HCT116 (cell line): ENCODE data around the gene FAR2. TPM values are rescaled to one million over a fixed set of nuclear protein-coding genes. Genes with fewer than 3 reads are reported as not detected.

Experiments used
- ATAC-seq: fragments of 200-7000 bp; cut with Tn5 transposase; 2 replicates; pipeline ENCODE4 v1.9.1; 2020; ENCODE audit warnings: mild to moderate bottlenecking, moderate library complexity
- BruUV-seq: library from RNA; stranded (reverse); fragments of 400-500 nt; replicated peaks from 2 replicates; lab custom pipeline; 2021; lab: Mats Ljungman, UMichigan
- CTCF ChIA-PET: fragments of 300-600 bp; sonication (Branson Sonifier 250); formaldehyde crosslinking; loops from one replicate; lab custom pipeline; 2021; ENCODE audit warnings: antibody characterized with exemption; lab: Charles Lee
- POLR2A ChIA-PET: fragments of 300-600, 350-600 bp; sonication (Branson Sonifier 250); formaldehyde crosslinking; loops from one replicate; lab custom pipeline; 2021; ENCODE audit warnings: antibody characterized with exemption; lab: Charles Lee
- RAD21 ChIA-PET, 2 experiments: fragments of 300-600 bp; sonication (Branson Sonifier 250); formaldehyde crosslinking; loops; one replicate each; lab custom pipeline; 2023; ENCODE audit warnings: low total read pairs in 2 of 2; ENCODE audit not compliant: uncharacterized antibody in 2 of 2, unreplicated experiment in 2 of 2, low non-redundant PET in 1 of 2; lab: Charles Lee
- DNase-seq: peaks from one replicate; pipeline ENCODE4 v3.0.0-alpha.2; 2010; ENCODE audit warnings: low read depth, low spot score
- H2AFZ ChIP-seq: fragments of 200-600 bp; shearing (Covaris generic), sonication (generic); 2 replicates; pipeline ENCODE4 v1.6.1; 2017; ENCODE audit warnings: low read depth, mixed run types, mixed read lengths, antibody characterized with exemption, low read length; ENCODE audit not compliant: poor library complexity, severe bottlenecking
- H3K27ac ChIP-seq: 2 replicates; pipeline ENCODE4 v1.5.1; 2012; ENCODE audit warnings: low read depth, low read length
- H3K27me3 ChIP-seq: fragments of 200-600 bp; sonication (generic); 2 replicates; pipeline ENCODE4 v1.6.1; 2016; ENCODE audit warnings: mixed run types, low read length, mixed read lengths; ENCODE audit not compliant: insufficient read depth
- H3K36me3 ChIP-seq, 2 experiments: fragments of 200-500 bp in 1 of 2; fragments of 200-600 bp in 1 of 2; sonication (Bioruptor generic) in 1 of 2; sonication (generic) in 1 of 2; 2 replicates each; pipeline versions ENCODE4 v1.5.1 to v1.6.1; 2014 to 2016; ENCODE audit warnings: low read length in 2 of 2, inconsistent platforms in 1 of 2, mixed read lengths in 1 of 2, mixed run types in 1 of 2; ENCODE audit not compliant: insufficient read depth in 2 of 2, control insufficient read depth in 1 of 2
- H3K4me1 ChIP-seq, 2 experiments: fragments of 200-600 bp in 1 of 2; sonication (generic) in 1 of 2; 2 replicates each; pipeline versions ENCODE4 v1.5.1 to v1.6.1; 2012 to 2017; ENCODE audit warnings: low read length in 2 of 2, inconsistent platforms in 1 of 2, mild to moderate bottlenecking in 1 of 2, mixed read lengths in 1 of 2, mixed run types in 1 of 2, moderate library complexity in 1 of 2; ENCODE audit not compliant: insufficient read depth in 2 of 2, control insufficient read depth in 1 of 2
- H3K4me2 ChIP-seq: fragments of 200-600 bp; sonication (generic); 2 replicates; pipeline ENCODE4 v1.6.1; 2017; ENCODE audit warnings: mixed run types, low read length, mixed read lengths
- H3K4me3 ChIP-seq, 2 experiments: fragments of 200-600 bp in 1 of 2; sonication (generic) in 1 of 2; replicated peaks in 1 of 2; 2 replicates each; pipeline ENCODE4 v1.5.1; 2011 to 2016; ENCODE audit warnings: low read length in 2 of 2, control low read depth in 1 of 2, low read depth in 1 of 2, mild to moderate bottlenecking in 1 of 2, mixed read lengths in 1 of 2, mixed run types in 1 of 2
- H3K79me2 ChIP-seq: fragments of 200-600 bp; sonication (generic); 2 replicates; pipeline ENCODE4 v1.6.1; 2017; ENCODE audit warnings: mild to moderate bottlenecking, mixed run types, low read length, moderate library complexity, mixed read lengths; ENCODE audit not compliant: insufficient read depth
- H3K9ac ChIP-seq: fragments of 200-600 bp; sonication (generic); 2 replicates; pipeline ENCODE4 v1.6.1; 2016; ENCODE audit warnings: low read length, mixed read lengths
- H3K9me2 ChIP-seq: fragments of 200-600 bp; sonication (generic), shearing (Covaris generic); 2 replicates; pipeline ENCODE4 v1.6.1; 2017; ENCODE audit warnings: mixed run types, mild to moderate bottlenecking, moderate library complexity; ENCODE audit not compliant: insufficient read depth
- H3K9me3 ChIP-seq, 2 experiments: fragments of 200-500 bp in 1 of 2; fragments of 200-600 bp in 1 of 2; sonication (Bioruptor generic) in 1 of 2; sonication (generic) in 1 of 2; 2 replicates each; pipeline ENCODE4 v1.6.1; 2014 to 2017; ENCODE audit warnings: low read length in 2 of 2, mixed read lengths in 2 of 2, inconsistent platforms in 1 of 2, low read depth in 1 of 2, mild to moderate bottlenecking in 1 of 2, mixed run types in 1 of 2, moderate library complexity in 1 of 2; ENCODE audit not compliant: control insufficient read depth in 1 of 2, insufficient read depth in 1 of 2
- H4K20me1 ChIP-seq: fragments of 200-600 bp; sonication (generic), shearing (Covaris generic); 2 replicates; pipeline ENCODE4 v1.6.1; 2017; ENCODE audit warnings: mixed run types, mild to moderate bottlenecking, moderate library complexity; ENCODE audit not compliant: insufficient read depth
- EZH2phosphoT487 ChIP-seq: fragments of 200-600 bp; IDR thresholded peaks from 2 replicates; pipeline ENCODE4 v1.6.1; 2018; ENCODE audit warnings: antibody characterized with exemption, borderline replicate concordance
- FOSL1 ChIP-seq: IDR thresholded peaks from 2 replicates; pipeline ENCODE4 v1.6.1; 2012; ENCODE audit warnings: low read depth
- JUND ChIP-seq: IDR thresholded peaks from 2 replicates; pipeline ENCODE4 v1.6.1; 2012
- RAD21 ChIP-seq: IDR thresholded peaks from 2 replicates; pipeline ENCODE4 v1.6.1; 2012; ENCODE audit warnings: low read depth, mild to moderate bottlenecking
- SP1 ChIP-seq: IDR thresholded peaks from 2 replicates; pipeline ENCODE4 v1.6.1; 2012; ENCODE audit warnings: low read depth
- intact Hi-C: fragments of 100-400 bp; cut with micrococcal nuclease; formaldehyde crosslinking; loops from 2 replicates; pipeline ENCODE4 v1.10.0; 2022
- total RNA-seq: library from RNA; stranded (reverse); gene quantifications from one replicate; pipeline ENCODE4 v1.2.1, GENCODE V29; 2021; ENCODE audit not compliant: unreplicated experiment
- TF ChIP-seq, protein P1 (sequence below): IDR thresholded peaks from 2 replicates; pipeline ENCODE4 v1.6.1; 2012; ENCODE audit warnings: low read depth
- TF ChIP-seq, protein P2 (sequence below), 3 experiments: fragments of 200-600 bp in 1 of 3; sonication (generic) in 1 of 3; IDR thresholded peaks in 2 of 3; conservative IDR thresholded peaks in 1 of 3; 2 replicates each; pipeline ENCODE4 v1.5.1; 2012 to 2017; ENCODE audit warnings: low read depth in 2 of 3, low read length in 2 of 3, antibody characterized with exemption in 1 of 3, borderline replicate concordance in 1 of 3, control low read depth in 1 of 3, mild to moderate bottlenecking in 1 of 3, mixed read lengths in 1 of 3, mixed run types in 1 of 3, moderate library complexity in 1 of 3; ENCODE audit not compliant: insufficient read depth in 1 of 3
- TF ChIP-seq, protein P3 (sequence below): IDR thresholded peaks from 2 replicates; pipeline ENCODE4 v1.6.1; 2011; ENCODE audit warnings: mild to moderate bottlenecking, low read length, moderate library complexity; ENCODE audit not compliant: insufficient replicate concordance; ENCODE audit errors: extremely low read depth

Gene FAR2
- total RNA-seq, 1 experiment from 2014 or later, result 9.7 TPM

DNA sequence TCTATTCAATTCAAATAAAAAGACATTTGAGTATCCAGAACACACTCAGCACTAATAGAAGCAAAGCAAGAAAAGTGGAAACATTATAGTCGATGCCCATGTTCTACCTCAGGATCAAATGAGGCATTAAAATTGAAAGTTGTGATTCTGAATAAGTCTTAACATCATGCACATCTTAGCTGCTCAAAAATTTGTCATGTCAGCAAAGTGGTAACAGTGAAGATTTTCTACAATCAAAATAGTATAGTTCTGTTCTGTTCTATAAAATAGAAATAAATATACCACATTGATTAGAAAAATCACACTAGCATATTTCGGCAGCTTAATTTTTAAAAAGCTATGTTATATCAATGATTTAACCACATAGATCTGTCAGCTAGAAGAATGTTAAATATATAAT lies 157.2 kb downstream of the FAR2 start:
- POLR2A ChIA-PET, result no interaction called here
- no peak overlapping the region for H3K27ac ChIP-seq
- no peak overlapping the region for H3K4me3 ChIP-seq
- no peaks in the 10 kb centered on the region for H3K4me1 ChIP-seq
- H3K9me2 ChIP-seq, result no peaks in the 10 kb centered on the region
- no peaks in the 10 kb centered on the region for H4K20me1 ChIP-seq
- no peaks in the 10 kb centered on the region for H3K79me2 ChIP-seq
- intact Hi-C loops, result loop anchor here (10.0 kb wide), 1 partner anchor 829 kb away; no protein-coding TSS in a partner anchor
- TF ChIP-seq, protein P1, sequence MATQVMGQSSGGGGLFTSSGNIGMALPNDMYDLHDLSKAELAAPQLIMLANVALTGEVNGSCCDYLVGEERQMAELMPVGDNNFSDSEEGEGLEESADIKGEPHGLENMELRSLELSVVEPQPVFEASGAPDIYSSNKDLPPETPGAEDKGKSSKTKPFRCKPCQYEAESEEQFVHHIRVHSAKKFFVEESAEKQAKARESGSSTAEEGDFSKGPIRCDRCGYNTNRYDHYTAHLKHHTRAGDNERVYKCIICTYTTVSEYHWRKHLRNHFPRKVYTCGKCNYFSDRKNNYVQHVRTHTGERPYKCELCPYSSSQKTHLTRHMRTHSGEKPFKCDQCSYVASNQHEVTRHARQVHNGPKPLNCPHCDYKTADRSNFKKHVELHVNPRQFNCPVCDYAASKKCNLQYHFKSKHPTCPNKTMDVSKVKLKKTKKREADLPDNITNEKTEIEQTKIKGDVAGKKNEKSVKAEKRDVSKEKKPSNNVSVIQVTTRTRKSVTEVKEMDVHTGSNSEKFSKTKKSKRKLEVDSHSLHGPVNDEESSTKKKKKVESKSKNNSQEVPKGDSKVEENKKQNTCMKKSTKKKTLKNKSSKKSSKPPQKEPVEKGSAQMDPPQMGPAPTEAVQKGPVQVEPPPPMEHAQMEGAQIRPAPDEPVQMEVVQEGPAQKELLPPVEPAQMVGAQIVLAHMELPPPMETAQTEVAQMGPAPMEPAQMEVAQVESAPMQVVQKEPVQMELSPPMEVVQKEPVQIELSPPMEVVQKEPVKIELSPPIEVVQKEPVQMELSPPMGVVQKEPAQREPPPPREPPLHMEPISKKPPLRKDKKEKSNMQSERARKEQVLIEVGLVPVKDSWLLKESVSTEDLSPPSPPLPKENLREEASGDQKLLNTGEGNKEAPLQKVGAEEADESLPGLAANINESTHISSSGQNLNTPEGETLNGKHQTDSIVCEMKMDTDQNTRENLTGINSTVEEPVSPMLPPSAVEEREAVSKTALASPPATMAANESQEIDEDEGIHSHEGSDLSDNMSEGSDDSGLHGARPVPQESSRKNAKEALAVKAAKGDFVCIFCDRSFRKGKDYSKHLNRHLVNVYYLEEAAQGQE, result no peak
- no peak for TF ChIP-seq FOSL1
- TF ChIP-seq JUND, result no peak
- TF ChIP-seq EZH2phosphoT487, result no peak
- no peak for TF ChIP-seq SP1
- TF ChIP-seq, protein P2, sequence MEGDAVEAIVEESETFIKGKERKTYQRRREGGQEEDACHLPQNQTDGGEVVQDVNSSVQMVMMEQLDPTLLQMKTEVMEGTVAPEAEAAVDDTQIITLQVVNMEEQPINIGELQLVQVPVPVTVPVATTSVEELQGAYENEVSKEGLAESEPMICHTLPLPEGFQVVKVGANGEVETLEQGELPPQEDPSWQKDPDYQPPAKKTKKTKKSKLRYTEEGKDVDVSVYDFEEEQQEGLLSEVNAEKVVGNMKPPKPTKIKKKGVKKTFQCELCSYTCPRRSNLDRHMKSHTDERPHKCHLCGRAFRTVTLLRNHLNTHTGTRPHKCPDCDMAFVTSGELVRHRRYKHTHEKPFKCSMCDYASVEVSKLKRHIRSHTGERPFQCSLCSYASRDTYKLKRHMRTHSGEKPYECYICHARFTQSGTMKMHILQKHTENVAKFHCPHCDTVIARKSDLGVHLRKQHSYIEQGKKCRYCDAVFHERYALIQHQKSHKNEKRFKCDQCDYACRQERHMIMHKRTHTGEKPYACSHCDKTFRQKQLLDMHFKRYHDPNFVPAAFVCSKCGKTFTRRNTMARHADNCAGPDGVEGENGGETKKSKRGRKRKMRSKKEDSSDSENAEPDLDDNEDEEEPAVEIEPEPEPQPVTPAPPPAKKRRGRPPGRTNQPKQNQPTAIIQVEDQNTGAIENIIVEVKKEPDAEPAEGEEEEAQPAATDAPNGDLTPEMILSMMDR (IDR thresholded peaks at IDR 0.05 in 2 of 3, conservative IDR thresholded peaks at IDR 0.05 in 1 of 3; ENCODE audit: borderline replicate concordance in 1 of 3, insufficient read depth in 1 of 3, low read depth in 2 of 3, low read length in 2 of 3), result no peak
- TF ChIP-seq, protein P3, sequence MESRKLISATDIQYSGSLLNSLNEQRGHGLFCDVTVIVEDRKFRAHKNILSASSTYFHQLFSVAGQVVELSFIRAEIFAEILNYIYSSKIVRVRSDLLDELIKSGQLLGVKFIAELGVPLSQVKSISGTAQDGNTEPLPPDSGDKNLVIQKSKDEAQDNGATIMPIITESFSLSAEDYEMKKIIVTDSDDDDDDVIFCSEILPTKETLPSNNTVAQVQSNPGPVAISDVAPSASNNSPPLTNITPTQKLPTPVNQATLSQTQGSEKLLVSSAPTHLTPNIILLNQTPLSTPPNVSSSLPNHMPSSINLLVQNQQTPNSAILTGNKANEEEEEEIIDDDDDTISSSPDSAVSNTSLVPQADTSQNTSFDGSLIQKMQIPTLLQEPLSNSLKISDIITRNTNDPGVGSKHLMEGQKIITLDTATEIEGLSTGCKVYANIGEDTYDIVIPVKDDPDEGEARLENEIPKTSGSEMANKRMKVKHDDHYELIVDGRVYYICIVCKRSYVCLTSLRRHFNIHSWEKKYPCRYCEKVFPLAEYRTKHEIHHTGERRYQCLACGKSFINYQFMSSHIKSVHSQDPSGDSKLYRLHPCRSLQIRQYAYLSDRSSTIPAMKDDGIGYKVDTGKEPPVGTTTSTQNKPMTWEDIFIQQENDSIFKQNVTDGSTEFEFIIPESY, result no peak
- TF ChIP-seq RAD21, result no peak
- TF ChIP-seq, all 23 proteins: peak for 0
- ATAC-seq (no peak), DNase-seq (no peak)
- no peaks in the 10 kb centered on the region for H3K9me3 ChIP-seq
- BruUV-seq, result no TSS peak
- CTCF ChIA-PET, result interaction anchor here (1.1 to 1.8 kb wide), 2 partner anchors 11 to 211 kb away, joined by 4 to 7 read pairs; no protein-coding TSS in a partner anchor
- RAD21 ChIA-PET, result no interaction called here
- H3K27me3 ChIP-seq, result no peaks in the 10 kb centered on the region
- H3K4me2 ChIP-seq, result no peak overlapping the region
- no peaks in the 10 kb centered on the region for H3K36me3 ChIP-seq
- no peak overlapping the region for H3K9ac ChIP-seq
- H2AFZ ChIP-seq, result no peak overlapping the region
